ENCODE data around the gene SUPT4H1.

SUPT4H1 gene

GRCh38 chr17:58362368-58363014, 10.5 kb upstream of the SUPT4H1 start:
- no peak for DNase-seq

- no peak for DNase-seq
These were observed 8.5 kb upstream of the SUPT4H1 start for GRCh38 chr17:58360296-58361063.

GRCh38 chr17:58358408-58359172, 6.6 kb upstream of the SUPT4H1 start:
- DNase-seq, result no peak

- no peak for DNase-seq
These were observed 5.6 kb upstream of the SUPT4H1 start for GRCh38 chr17:58357312-58358297.

GRCh38 chr17:58356231-58356630, 4.2 kb upstream of the SUPT4H1 start:
- no peak for DNase-seq

- no peak for DNase-seq
These were observed 2.7 kb upstream of the SUPT4H1 start for GRCh38 chr17:58354541-58355216.

- DNase-seq, result no peak
These were observed 1.4 kb upstream of the SUPT4H1 start for GRCh38 chr17:58353389-58353825.

- DNase-seq, result peak; percentile 72
These were observed 791 bp upstream of the SUPT4H1 start for GRCh38 chr17:58352596-58353388.

- no peak for DNase-seq
These were observed 819 bp downstream of the SUPT4H1 start for GRCh38 chr17:58351182-58351581.

GRCh38 chr17:58348038-58348437, 4.0 kb downstream of the SUPT4H1 start:
- DNase-seq, result no peak

- no peak for DNase-seq
These were observed 6.5 kb downstream of the SUPT4H1 start for GRCh38 chr17:58345500-58345899.

- DNase-seq, result peak; percentile 86
These were observed 7.2 kb downstream of the SUPT4H1 start for GRCh38 chr17:58344791-58345157.

GRCh38 chr17:58344047-58344790, 7.8 kb downstream of the SUPT4H1 start:
- DNase-seq, result peak; percentile 95

- DNase-seq, result no peak
These were observed 8.9 kb downstream of the SUPT4H1 start for GRCh38 chr17:58343131-58343530.

- DNase-seq, result no peak
These were observed 10.0 kb downstream of the SUPT4H1 start for GRCh38 chr17:58341861-58342475.

GRCh38 chr17:58341136-58341860, 10.7 kb downstream of the SUPT4H1 start:
- DNase-seq, result peak; percentile 65

GRCh38 chr17:58340405-58340876, 11.6 kb downstream of the SUPT4H1 start:
- no peak for DNase-seq

- peak; percentile 64 for DNase-seq
These were observed 12.1 kb downstream of the SUPT4H1 start for GRCh38 chr17:58339755-58340404.

All from activated effector memory CD4-positive, alpha-beta T cell treated with anti-CD3 and anti-CD28 coated beads, Interleukin-2, amount 50 U/mL, for 16 hours (primary cell).